K562 (cell line): Measurements from ENCODE around the gene MINK1. TPM values are rescaled to one million over a fixed set of nuclear protein-coding genes. Genes with fewer than 3 reads are reported as not detected.

Source experiments
- CSDE1 ChIP-seq, 2 experiments: fragments of 450-650 bp; IDR thresholded peaks; 2 replicates each; pipeline ENCODE4 v1.6.1; 2016; ENCODE audit warnings: mild to moderate bottlenecking in 1 of 2
- DPF2 ChIP-seq: fragments of 450-650 bp; IDR thresholded peaks from 2 replicates; pipeline ENCODE4 v1.6.1; 2016
- EGR1 ChIP-seq: fragments of 450-650 bp; conservative IDR thresholded peaks from 2 replicates; pipeline ENCODE4 v1.6.1; 2017; ENCODE audit warnings: mild to moderate bottlenecking
- FOXK2 ChIP-seq, 2 experiments: fragments of 450-650 bp; IDR thresholded peaks in 1 of 2; conservative IDR thresholded peaks in 1 of 2; 2 replicates each; pipeline ENCODE4 v1.6.1; 2016; ENCODE audit warnings: low read depth in 2 of 2, mild to moderate bottlenecking in 1 of 2
- HDAC1 ChIP-seq, 2 experiments: fragments of 450-650 bp; IDR thresholded peaks; 2 replicates each; pipeline ENCODE4 v1.6.1; 2016 to 2017; ENCODE audit warnings: inconsistent platforms in 1 of 2, mild to moderate bottlenecking in 1 of 2, moderate library complexity in 1 of 2
- HDAC2 ChIP-seq: fragments of 450-650 bp; IDR thresholded peaks from 2 replicates; pipeline ENCODE4 v1.6.1; 2016; ENCODE audit warnings: mild to moderate bottlenecking
- HINFP ChIP-seq: fragments of 450-650 bp; conservative IDR thresholded peaks from 2 replicates; pipeline ENCODE4 v1.6.1; 2016; ENCODE audit warnings: missing genetic modification characterization, low read depth, mild to moderate bottlenecking, control low read depth, missing compliant biosample characterization
- KLF1 ChIP-seq: fragments of 450-650 bp; IDR thresholded peaks from 2 replicates; pipeline ENCODE4 v1.6.1; 2016; ENCODE audit warnings: missing genetic modification characterization, missing compliant biosample characterization
- L3MBTL2 ChIP-seq: fragments of 450-650 bp; IDR thresholded peaks from 2 replicates; pipeline ENCODE4 v1.6.1; 2016; ENCODE audit warnings: mild to moderate bottlenecking, moderate library complexity
- MNT ChIP-seq, 2 experiments: fragments of 450-650 bp; conservative IDR thresholded peaks; 2 replicates each; pipeline ENCODE4 v1.6.1; 2017; ENCODE audit warnings: mild to moderate bottlenecking in 2 of 2, moderate library complexity in 2 of 2
- NKRF ChIP-seq: fragments of 450-650 bp; IDR thresholded peaks from 2 replicates; pipeline ENCODE4 v1.6.1; 2016; ENCODE audit warnings: borderline replicate concordance
- PKNOX1 ChIP-seq: fragments of 450-650 bp; IDR thresholded peaks from 2 replicates; pipeline ENCODE4 v1.6.1; 2016
- RFX1 ChIP-seq: fragments of 450-650 bp; IDR thresholded peaks from 2 replicates; pipeline ENCODE4 v1.6.1; 2016; ENCODE audit warnings: mild to moderate bottlenecking, moderate library complexity
- ZBTB26 ChIP-seq: fragments of 450-650 bp; formaldehyde crosslinking; IDR thresholded peaks from 2 replicates; pipeline ENCODE4 v1.4.0; 2022; ENCODE audit warnings: missing genetic modification characterization
- ZNF512 ChIP-seq: IDR thresholded peaks from 2 replicates; pipeline ENCODE4 v1.6.1; 2016; ENCODE audit warnings: missing genetic modification characterization, missing compliant biosample characterization
- polyA plus RNA-seq, 8 experiments: library from polyadenylated mRNA; depleted of rRNA in 4 of 8; stranded (reverse) in 5 of 8; unstranded in 3 of 8; fragments of >200 nt; fragmentation: Nextera tagmentation in 2 of 8; fragmentation: Illumina TruSeq in 1 of 8; extraction: Ambion mirVana in 2 of 8; extraction: Trizol in 1 of 8; gene quantifications; 2 replicates each; pipeline versions ENCODE4 v1.2.1 to v1.2.3, GENCODE V29; 2011 to 2014; ENCODE audit warnings: inconsistent platforms in 1 of 8, missing spikeins in 1 of 8
- total RNA-seq, 7 experiments: library from RNA; depleted of rRNA in 6 of 7; stranded (reverse); fragments of >200 nt in 6 of 7; fragmentation: Illumina TruSeq in 2 of 7; extraction: Trizol in 2 of 7; gene quantifications; 2 replicates each; pipeline versions ENCODE4 v1.2.1 to v1.2.3, GENCODE V29; 2011 to 2021; ENCODE audit warnings: low replicate concordance in 1 of 7

MINK1 gene
- total and polyA plus RNA-seq, 9 of the 15 experiments (the other 6 are each of a cell fraction or from before 2014, with no cell fraction given) = 0.11 to 54.2 (median 14.9) TPM

GRCh38 chr17:4832829-4833177 lies 337 bp upstream of the MINK1 start (continued):
- TF ChIP-seq ZNF512 (tag) (peak; percentile 94), HDAC1 (IDR thresholded peaks at IDR 0.05) (peak in 1 of 2 experiments; percentile 73; a peak in 2 of 4 replicates), HDAC2 (peak; percentile 59; the same call in 1 of the 2 replicates), MNT (conservative IDR thresholded peaks at IDR 0.05) (peak; percentile 48 to 69; a peak in 3 of 4 replicates), PKNOX1 (peak; percentile 72; the same call in 1 of the 2 replicates), ZBTB26 (CRISPR knock-in tag) (0 out of 2 replicates have a peak, but pooled peaks have one; percentile 23), L3MBTL2 (peak; percentile 75; the same call in 1 of the 2 replicates), HINFP (tag) (peak; percentile 77), FOXK2 (conservative IDR thresholded peaks at IDR 0.05 in 1 of 2, IDR thresholded peaks at IDR 0.05 in 1 of 2; ENCODE audit: low read depth in 2 of 2) (0 out of 4 replicates have a peak, but pooled peaks of 1 of the 2 experiments have one; percentile 27), CSDE1 (IDR thresholded peaks at IDR 0.05) (peak in 1 of 2 experiments; percentile 80; a peak in 2 of 4 replicates), DPF2 (peak; percentile 53), KLF1 (tag) (peak; percentile 28; the same call in 1 of the 2 replicates), EGR1 (peak; percentile 99), RFX1 (peak; percentile 96), NKRF (0 out of 2 replicates have a peak, but pooled peaks have one; percentile 47)
